ENCODE measurements around the gene LDLRAD4. TPM values are rescaled to one million over a fixed set of nuclear protein-coding genes. Genes with fewer than 3 reads are reported as not detected.

The LDLRAD4 gene
- total RNA-seq, 4 donors from 2014 or later: 23.9 to 38.3 (median 27.0) TPM

GRCh38 chr18:13580351-13580750 is 361.8 kb downstream of the LDLRAD4 start:
- DNase-seq (ENCODE audit: low spot score) (no peak), ATAC-seq (ENCODE audit: low FRiP score) (no peak)
- no peak for TF ChIP-seq CTCF (IDR thresholded peaks at IDR 0.05)

GRCh38 chr18:13580991-13581390 is 362.4 kb downstream of the LDLRAD4 start:
- ATAC-seq (ENCODE audit: low FRiP score) (no peak), DNase-seq (ENCODE audit: low spot score) (no peak)
- TF ChIP-seq CTCF (IDR thresholded peaks at IDR 0.05): no peak

- ATAC-seq (ENCODE audit: low FRiP score) (no peak), DNase-seq (ENCODE audit: low spot score) (no peak)
- TF ChIP-seq CTCF (IDR thresholded peaks at IDR 0.05): no peak
Measured at GRCh38 chr18:13581496-13582177, 363.1 kb downstream of the LDLRAD4 start.

- DNase-seq (ENCODE audit: low spot score): no peak
- ATAC-seq (ENCODE audit: low FRiP score): no peak
- no peak for TF ChIP-seq CTCF (IDR thresholded peaks at IDR 0.05)
Measured at GRCh38 chr18:13582178-13582670, 363.7 kb downstream of the LDLRAD4 start.

GRCh38 chr18:13583576-13584550 is 365.3 kb downstream of the LDLRAD4 start:
- ATAC-seq (ENCODE audit: low FRiP score) (no peak), DNase-seq (ENCODE audit: low spot score) (no peak)
- TF ChIP-seq CTCF (IDR thresholded peaks at IDR 0.05): no peak

- TF ChIP-seq CTCF (IDR thresholded peaks at IDR 0.05): no peak
- DNase-seq (ENCODE audit: low spot score) (no peak), ATAC-seq (ENCODE audit: low FRiP score) (no peak)
Measured at GRCh38 chr18:13584825-13585224, 366.3 kb downstream of the LDLRAD4 start.
